Muscle of leg (tissue), 11 donors: ENCODE data around the gene LRP1B. TPM values are rescaled to one million over a fixed set of nuclear protein-coding genes. Genes with fewer than 3 reads are reported as not detected.

ENCODE experiments used
- DNase-seq: peaks from one replicate; pipeline ENCODE4 v3.0.0; 2013
- H3K27ac ChIP-seq: one replicate; pipeline ENCODE4 v1.5.1; 2013; ENCODE audit warnings: mild to moderate bottlenecking, low read length, control low read depth
- H3K27me3 ChIP-seq: one replicate; pipeline ENCODE4 v1.6.1; 2013; ENCODE audit warnings: low read length; ENCODE audit not compliant: control insufficient read depth, insufficient read depth
- H3K36me3 ChIP-seq: one replicate; pipeline ENCODE4 v1.6.1; 2013; ENCODE audit warnings: low read length; ENCODE audit not compliant: control insufficient read depth, insufficient read depth
- H3K4me1 ChIP-seq: one replicate; pipeline ENCODE4 v1.6.1; 2013; ENCODE audit warnings: low read length; ENCODE audit not compliant: control insufficient read depth, insufficient read depth
- H3K4me3 ChIP-seq: one replicate; pipeline ENCODE4 v1.5.1; 2013; ENCODE audit warnings: low read length, control low read depth
- H3K9me3 ChIP-seq: replicated peaks from 2 replicates; pipeline ENCODE4 v1.6.1; 2013; ENCODE audit warnings: low read depth, low read length; ENCODE audit not compliant: control insufficient read depth
- WGBS: methylation state at CpG from one replicate; pipeline ENCODE4 v1.1.5; 2013; ENCODE audit warnings: missing lambda C conversion rate; ENCODE audit not compliant: insufficient coverage; 5-methylcytosine and 5-hydroxymethylcytosine counted together
- polyA plus RNA-seq, 8 donors: library from polyadenylated mRNA; unstranded; fragments of 120-200 nt; gene quantifications; one replicate each; pipeline versions ENCODE4 v1.2.1 to v1.2.3, GENCODE V29; 2013; ENCODE audit warnings: inconsistent platforms in 1 of 8, low replicate concordance in 1 of 8; ENCODE audit not compliant: insufficient read length in 8 of 8, insufficient read depth in 1 of 8
- total RNA-seq: library from RNA; stranded (reverse); fragments of 120-200 nt; gene quantifications from one replicate; pipeline ENCODE4 v1.2.4, GENCODE V29; 2013

The LRP1B gene
- total and polyA plus RNA-seq, 9 donors = 0.84 to 2.3 (median 1.4) TPM

- 100% methylated on average over 2 of the region's 2 CpGs for WGBS
- DNase-seq = no peak
- Histone ChIP-seq H3K4me3 (no peak overlapping the region), H3K27me3 (no peaks in the 10 kb centered on the region), H3K4me1 (no peaks in the 10 kb centered on the region), H3K27ac (no peak overlapping the region), H3K36me3 (no peaks in the 10 kb centered on the region), H3K9me3 (no peaks in the 10 kb centered on the region)
Measured at GRCh38 chr2:140855471-140855870, 1275.3 kb downstream of the LRP1B start.

- H3K36me3 ChIP-seq = no peaks in the 10 kb centered on the region
- no peaks in the 10 kb centered on the region for H3K27me3 ChIP-seq
- 80% methylated on average over 1 of the region's 4 CpGs for WGBS
- H3K9me3 ChIP-seq = no peaks in the 10 kb centered on the region
- H3K4me3 ChIP-seq = no peak overlapping the region
- no peak overlapping the region for H3K27ac ChIP-seq
- no peaks in the 10 kb centered on the region for H3K4me1 ChIP-seq
- no peak for DNase-seq
Measured at GRCh38 chr2:140851258-140851981, 1279.4 kb downstream of the LRP1B start.

GRCh38 chr2:140843186-140843585 lies 1287.6 kb downstream of the LRP1B start:
- Histone ChIP-seq H3K27me3 (no peaks in the 10 kb centered on the region), H3K9me3 (no peaks in the 10 kb centered on the region), H3K4me1 (no peaks in the 10 kb centered on the region), H3K36me3 (no peaks in the 10 kb centered on the region), H3K4me3 (no peak overlapping the region), H3K27ac (no peak overlapping the region)
- no peak for DNase-seq
- WGBS = 78% methylated on average over 1 of the region's 1 CpG

GRCh38 chr2:140842110-140842509 lies 1288.7 kb downstream of the LRP1B start:
- no peak overlapping the region for H3K4me3 ChIP-seq
- H3K4me1 ChIP-seq = no peaks in the 10 kb centered on the region
- no peaks in the 10 kb centered on the region for H3K27me3 ChIP-seq
- no peak overlapping the region for H3K27ac ChIP-seq
- WGBS = no CpG with 5 or more reads among the region's 3 CpGs
- H3K9me3 ChIP-seq = no peaks in the 10 kb centered on the region
- H3K36me3 ChIP-seq = no peaks in the 10 kb centered on the region
- DNase-seq = peak; percentile 59

- DNase-seq = no peak
- Histone ChIP-seq H3K4me1 (no peaks in the 10 kb centered on the region), H3K27ac (no peak overlapping the region), H3K36me3 (no peaks in the 10 kb centered on the region), H3K9me3 (no peaks in the 10 kb centered on the region), H3K4me3 (no peak overlapping the region), H3K27me3 (no peaks in the 10 kb centered on the region)
- WGBS = no CpG with 5 or more reads among the region's 3 CpGs
Measured at GRCh38 chr2:140841141-140841540, 1289.7 kb downstream of the LRP1B start.

GRCh38 chr2:140836826-140837225 lies 1294.0 kb downstream of the LRP1B start:
- no peaks in the 10 kb centered on the region for H3K9me3 ChIP-seq
- DNase-seq = no peak
- no peaks in the 10 kb centered on the region for H3K27me3 ChIP-seq
- no peak overlapping the region for H3K4me3 ChIP-seq
- WGBS = no CpG with 5 or more reads among the region's 2 CpGs
- no peak overlapping the region for H3K27ac ChIP-seq
- no peaks in the 10 kb centered on the region for H3K4me1 ChIP-seq
- no peaks in the 10 kb centered on the region for H3K36me3 ChIP-seq

GRCh38 chr2:140835079-140835478 lies 1295.7 kb downstream of the LRP1B start:
- DNase-seq = no peak
- Histone ChIP-seq H3K27me3 (no peaks in the 10 kb centered on the region), H3K4me1 (no peaks in the 10 kb centered on the region), H3K4me3 (no peak overlapping the region), H3K36me3 (no peaks in the 10 kb centered on the region), H3K27ac (no peak overlapping the region), H3K9me3 (no peaks in the 10 kb centered on the region)
- 60% methylated on average over 1 of the region's 7 CpGs for WGBS

GRCh38 chr2:140814141-140814540 lies 1316.7 kb downstream of the LRP1B start:
- H3K9me3 ChIP-seq = no peaks in the 10 kb centered on the region
- DNase-seq = no peak
- H3K27me3 ChIP-seq = no peaks in the 10 kb centered on the region
- H3K4me1 ChIP-seq = no peaks in the 10 kb centered on the region
- no peak overlapping the region for H3K4me3 ChIP-seq
- WGBS = no CpG with 5 or more reads among the region's 3 CpGs
- no peak overlapping the region for H3K27ac ChIP-seq
- no peaks in the 10 kb centered on the region for H3K36me3 ChIP-seq

GRCh38 chr2:140808820-140809219 lies 1322.0 kb downstream of the LRP1B start:
- Histone ChIP-seq H3K36me3 (no peaks in the 10 kb centered on the region), H3K4me1 (no peaks in the 10 kb centered on the region), H3K27me3 (no peaks in the 10 kb centered on the region), H3K4me3 (no peak overlapping the region), H3K9me3 (no peaks in the 10 kb centered on the region), H3K27ac (no peak overlapping the region)
- DNase-seq = no peak
- no CpG with 5 or more reads among the region's 1 CpG for WGBS

GRCh38 chr2:140808211-140808610 lies 1322.6 kb downstream of the LRP1B start:
- Histone ChIP-seq H3K9me3 (no peaks in the 10 kb centered on the region), H3K4me1 (no peaks in the 10 kb centered on the region), H3K27ac (no peak overlapping the region), H3K27me3 (no peaks in the 10 kb centered on the region), H3K4me3 (no peak overlapping the region), H3K36me3 (no peaks in the 10 kb centered on the region)
- no CpG with 5 or more reads among the region's 1 CpG for WGBS
- no peak for DNase-seq
